Ovary (tissue), 3 donors: ENCODE results near the gene RPS3.

Experiments used
- EP300 ChIP-seq: sonication (generic); formaldehyde crosslinking; IDR thresholded peaks from one replicate; pipeline ENCODE4 v1.6.1; 2017; ENCODE audit warnings: antibody characterized with exemption
- POLR2A ChIP-seq: fragments of 450-650 bp; IDR thresholded peaks from one replicate; pipeline ENCODE4 v1.6.1; 2017; ENCODE audit warnings: antibody characterized with exemption, mild to moderate bottlenecking, moderate library complexity
- TF ChIP-seq, protein P1 (sequence below), 3 donors: fragments of 450-650 bp in 2 of 3; fragments of 200-600 bp in 1 of 3; IDR thresholded peaks; one replicate each; pipeline versions ENCODE4 v1.5.1 to v1.8.0; 2016 to 2022; ENCODE audit warnings: antibody characterized with exemption in 3 of 3, mild to moderate bottlenecking in 1 of 3
- donor health status: DM: no; HTN: no; CAD: no.

DNA sequence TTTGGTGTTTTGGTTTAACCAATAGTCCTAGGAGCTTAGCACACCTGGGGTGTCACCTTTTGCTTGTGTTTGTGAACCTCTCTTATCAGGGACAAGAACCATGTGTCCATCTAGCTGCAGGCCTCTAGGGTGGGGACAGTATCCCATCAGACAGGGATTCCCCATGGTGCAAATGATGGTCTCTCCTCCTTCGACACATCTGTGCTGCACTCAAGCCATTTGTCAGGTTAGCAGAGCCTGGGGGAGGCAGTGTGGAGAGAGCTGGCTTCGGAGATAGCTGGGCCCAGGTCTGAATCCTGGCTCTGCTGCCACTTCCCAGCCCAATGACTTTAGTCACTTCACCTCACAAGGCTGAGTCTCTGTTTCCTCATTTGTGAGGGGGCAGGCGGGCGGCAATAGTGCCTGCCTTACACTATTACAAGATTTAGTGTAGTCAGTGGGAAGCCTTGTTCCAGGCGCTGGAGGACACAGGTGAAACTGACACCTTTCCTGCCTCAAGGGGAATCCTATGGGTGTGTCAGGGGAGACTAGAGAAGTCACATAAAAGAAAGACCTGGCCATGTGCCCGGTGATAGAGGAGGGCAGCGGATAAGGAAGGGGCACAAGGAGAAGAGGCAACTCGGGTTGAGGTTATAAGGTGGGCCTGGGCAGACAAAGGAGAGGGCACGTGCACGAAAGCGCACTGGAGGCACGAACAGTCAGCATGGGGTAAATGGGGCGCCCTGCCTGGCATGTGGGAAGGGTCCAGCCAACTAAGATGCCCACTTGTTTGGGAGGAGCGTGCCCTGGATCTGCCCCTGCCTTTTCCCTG lies 21.1 kb downstream of the RPS3 start:
- TF ChIP-seq, protein P1, sequence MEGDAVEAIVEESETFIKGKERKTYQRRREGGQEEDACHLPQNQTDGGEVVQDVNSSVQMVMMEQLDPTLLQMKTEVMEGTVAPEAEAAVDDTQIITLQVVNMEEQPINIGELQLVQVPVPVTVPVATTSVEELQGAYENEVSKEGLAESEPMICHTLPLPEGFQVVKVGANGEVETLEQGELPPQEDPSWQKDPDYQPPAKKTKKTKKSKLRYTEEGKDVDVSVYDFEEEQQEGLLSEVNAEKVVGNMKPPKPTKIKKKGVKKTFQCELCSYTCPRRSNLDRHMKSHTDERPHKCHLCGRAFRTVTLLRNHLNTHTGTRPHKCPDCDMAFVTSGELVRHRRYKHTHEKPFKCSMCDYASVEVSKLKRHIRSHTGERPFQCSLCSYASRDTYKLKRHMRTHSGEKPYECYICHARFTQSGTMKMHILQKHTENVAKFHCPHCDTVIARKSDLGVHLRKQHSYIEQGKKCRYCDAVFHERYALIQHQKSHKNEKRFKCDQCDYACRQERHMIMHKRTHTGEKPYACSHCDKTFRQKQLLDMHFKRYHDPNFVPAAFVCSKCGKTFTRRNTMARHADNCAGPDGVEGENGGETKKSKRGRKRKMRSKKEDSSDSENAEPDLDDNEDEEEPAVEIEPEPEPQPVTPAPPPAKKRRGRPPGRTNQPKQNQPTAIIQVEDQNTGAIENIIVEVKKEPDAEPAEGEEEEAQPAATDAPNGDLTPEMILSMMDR (IDR thresholded peaks at IDR 0.05) = no peak
- TF ChIP-seq POLR2A = no peak
- no peak for TF ChIP-seq EP300
